ENCODE results near the gene ANGPTL2. TPM values are rescaled to one million over a fixed set of nuclear protein-coding genes. Genes with fewer than 3 reads are reported as not detected.

Gene ANGPTL2
- total and polyA plus RNA-seq, 12 donors: 16.2 to 73.5 (median 42.9) TPM

DNA sequence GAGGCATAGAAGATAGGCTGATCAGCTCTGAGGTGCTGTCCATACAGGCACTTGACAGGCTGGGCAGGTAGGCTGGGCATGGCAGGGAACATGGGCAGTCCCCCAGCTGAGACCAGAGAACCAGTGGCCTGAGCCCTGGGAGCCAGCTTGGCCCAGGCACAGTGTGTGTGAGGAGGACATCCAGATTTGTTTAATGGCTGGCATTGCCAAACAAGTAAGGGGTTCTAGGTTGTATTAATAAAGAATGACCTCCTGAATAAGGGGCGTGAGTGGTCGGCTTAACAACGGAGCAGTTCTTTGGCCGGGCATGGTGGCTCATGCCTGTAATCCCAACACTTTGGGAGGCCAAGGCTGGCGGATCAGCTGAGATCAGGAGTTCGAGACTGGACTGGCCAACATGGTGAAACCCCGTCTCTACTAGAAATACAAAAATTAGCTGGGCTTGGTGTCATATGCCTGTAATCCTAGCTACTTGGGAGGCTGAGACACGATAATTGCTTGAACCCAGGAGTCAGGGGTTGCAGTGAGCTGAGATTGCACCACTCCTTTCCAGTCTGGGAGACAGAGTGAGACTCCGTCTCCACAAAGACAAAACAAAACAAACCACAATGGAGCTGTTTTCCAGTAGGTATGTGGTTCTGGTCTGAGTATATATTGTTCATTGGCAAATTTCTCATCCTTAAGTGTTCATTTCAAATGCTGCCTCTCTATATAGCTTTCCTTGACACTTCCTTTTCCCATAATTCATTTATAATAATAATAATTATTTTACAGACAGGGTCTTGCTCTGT is 56.2 kb downstream of the ANGPTL2 start:
- TF ChIP-seq, protein P1, sequence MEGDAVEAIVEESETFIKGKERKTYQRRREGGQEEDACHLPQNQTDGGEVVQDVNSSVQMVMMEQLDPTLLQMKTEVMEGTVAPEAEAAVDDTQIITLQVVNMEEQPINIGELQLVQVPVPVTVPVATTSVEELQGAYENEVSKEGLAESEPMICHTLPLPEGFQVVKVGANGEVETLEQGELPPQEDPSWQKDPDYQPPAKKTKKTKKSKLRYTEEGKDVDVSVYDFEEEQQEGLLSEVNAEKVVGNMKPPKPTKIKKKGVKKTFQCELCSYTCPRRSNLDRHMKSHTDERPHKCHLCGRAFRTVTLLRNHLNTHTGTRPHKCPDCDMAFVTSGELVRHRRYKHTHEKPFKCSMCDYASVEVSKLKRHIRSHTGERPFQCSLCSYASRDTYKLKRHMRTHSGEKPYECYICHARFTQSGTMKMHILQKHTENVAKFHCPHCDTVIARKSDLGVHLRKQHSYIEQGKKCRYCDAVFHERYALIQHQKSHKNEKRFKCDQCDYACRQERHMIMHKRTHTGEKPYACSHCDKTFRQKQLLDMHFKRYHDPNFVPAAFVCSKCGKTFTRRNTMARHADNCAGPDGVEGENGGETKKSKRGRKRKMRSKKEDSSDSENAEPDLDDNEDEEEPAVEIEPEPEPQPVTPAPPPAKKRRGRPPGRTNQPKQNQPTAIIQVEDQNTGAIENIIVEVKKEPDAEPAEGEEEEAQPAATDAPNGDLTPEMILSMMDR (IDR thresholded peaks at IDR 0.05): no peak
- no peaks in the 10 kb centered on the region for H3K27me3 ChIP-seq
- peaks cover 0 to 31% (median 6%) of the 10 kb centered on the region in 9 donors for H3K4me1 ChIP-seq
- no peak for DNase-seq
- 95 to 98% methylated on average over 9 of the region's 9 CpGs for WGBS, 2 donors
- peaks cover 0 to 17% (median 0%) of the 10 kb centered on the region in 9 donors for H3K36me3 ChIP-seq
- H3K27ac ChIP-seq: peak overlapping the region in 4 of 10 donors; percentile 6 to 83 (median 16)
- no peak overlapping the region for H3K4me3 ChIP-seq
- ATAC-seq: peak in 4 of 8 donors; percentile 17 to 38 (median 20)
- peaks cover 0 to 3% (median 0%) of the 10 kb centered on the region in 11 donors for H3K9me3 ChIP-seq
- intact Hi-C loops (cut with DNase I): no loop called here

DNA sequence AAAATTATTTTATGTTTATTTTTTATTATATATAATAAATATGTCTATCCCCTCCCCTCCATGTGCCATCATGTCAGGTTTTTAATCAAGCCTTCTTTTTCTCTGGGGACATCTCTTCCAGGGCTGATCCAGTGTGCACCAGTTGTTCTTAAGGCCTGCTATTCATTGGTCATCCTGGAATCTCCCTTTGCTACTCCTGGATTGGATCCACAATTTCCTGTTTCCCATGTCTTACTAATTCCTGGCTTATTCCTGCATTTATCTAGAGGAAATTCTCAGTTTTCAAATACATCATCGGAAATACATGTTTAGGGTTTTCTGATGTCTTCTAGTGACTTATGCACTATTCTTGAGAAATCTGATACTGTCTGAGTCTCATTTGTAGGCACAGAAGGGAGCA is 56.8 kb downstream of the ANGPTL2 start:
- peak in 6 of 8 donors; percentile 30 to 70 (median 40) for ATAC-seq
- TF ChIP-seq, protein P1 (IDR thresholded peaks at IDR 0.05): no peak

DNA sequence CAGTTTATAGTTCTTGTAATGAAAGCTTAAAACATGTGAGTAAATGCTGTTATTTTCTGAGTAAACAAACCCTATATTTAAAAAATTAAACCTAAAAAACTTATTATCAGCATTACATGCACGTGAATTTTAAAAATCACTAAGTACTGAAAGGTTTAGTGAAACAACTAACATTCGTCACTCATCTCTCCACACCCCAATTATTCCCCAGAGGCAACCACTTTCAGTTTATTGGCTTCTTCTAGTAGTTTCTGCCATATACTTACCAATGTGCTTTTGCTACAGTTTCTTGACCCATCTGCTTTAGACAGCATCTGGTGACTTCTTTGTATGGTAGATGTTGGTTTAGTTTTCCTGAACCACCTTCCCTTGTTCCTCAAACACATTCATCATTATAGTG is 58.1 kb downstream of the ANGPTL2 start:
- no peaks in the 10 kb centered on the region for H3K27me3 ChIP-seq
- no peak overlapping the region for H3K4me3 ChIP-seq
- H3K36me3 ChIP-seq: peaks cover 0 to 8% (median 0%) of the 10 kb centered on the region in 9 donors
- H3K4me1 ChIP-seq: peaks cover 0 to 40% (median 17%) of the 10 kb centered on the region in 9 donors
- ATAC-seq: no peak
- no peak for DNase-seq
- intact Hi-C loops (cut with DNase I): no loop called here
- TF ChIP-seq, protein P1 (IDR thresholded peaks at IDR 0.05): no peak
- H3K27ac ChIP-seq: peak overlapping the region in 1 of 10 donors; percentile 83
- H3K9me3 ChIP-seq: no peaks in the 10 kb centered on the region
- WGBS, 2 donors: 63 to 80% methylated on average over 2 of the region's 2 CpGs

More for the DNA sequence above, 56.8 kb downstream of the ANGPTL2 start:
- no peak for DNase-seq
- peaks cover 0 to 16% (median 0%) of the 10 kb centered on the region in 9 donors for H3K36me3 ChIP-seq
- no peak overlapping the region for H3K4me3 ChIP-seq
- intact Hi-C loops (cut with DNase I): no loop called here
- H3K27me3 ChIP-seq: no peaks in the 10 kb centered on the region
- 42 to 53% methylated on average over 1 of the region's 1 CpG for WGBS, 2 donors
- H3K27ac ChIP-seq: peak overlapping the region in 4 of 10 donors; percentile 6 to 83 (median 16)
- H3K9me3 ChIP-seq: no peaks in the 10 kb centered on the region
- H3K4me1 ChIP-seq: peaks cover 0 to 31% (median 6%) of the 10 kb centered on the region in 9 donors

DNA sequence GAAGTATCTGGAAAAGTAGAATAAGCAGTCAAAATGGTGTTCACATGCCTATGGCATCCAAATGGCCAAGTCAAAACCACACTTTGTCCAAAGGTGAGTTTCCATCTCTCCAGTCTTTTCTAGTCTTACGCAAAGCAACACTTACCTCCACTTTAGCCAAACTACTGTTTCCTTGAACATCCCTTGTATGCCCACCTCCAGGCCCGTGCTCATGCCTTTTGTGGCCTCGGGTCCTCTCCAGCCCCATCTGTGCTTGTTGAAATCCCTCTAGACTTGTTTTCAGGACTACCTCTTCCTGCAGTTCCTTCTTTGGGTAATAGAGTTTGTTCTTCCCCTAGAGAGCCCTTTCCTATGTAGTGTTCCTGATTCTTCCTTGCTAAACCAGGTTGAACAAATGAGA is 61.0 kb downstream of the ANGPTL2 start:
- Histone ChIP-seq H3K4me1 (peaks cover 4 to 52% (median 42%) of the 10 kb centered on the region in 9 donors), H3K36me3 (no peaks in the 10 kb centered on the region), H3K27ac (no peak overlapping the region), H3K27me3 (no peaks in the 10 kb centered on the region), H3K9me3 (no peaks in the 10 kb centered on the region), H3K4me3 (no peak overlapping the region)
- 94 to 98% methylated on average over 3 of the region's 3 CpGs for WGBS, 2 donors
- DNase-seq (no peak), ATAC-seq (no peak)
- TF ChIP-seq, protein P1 (IDR thresholded peaks at IDR 0.05): no peak
- intact Hi-C loops (cut with DNase I): no loop called here

Measured in heart right ventricle (tissue), 16 donors.